ENCODE data around the gene FOXA3. TPM values are rescaled to one million over a fixed set of nuclear protein-coding genes. Genes with fewer than 3 reads are reported as not detected.

The FOXA3 gene
- total and polyA plus RNA-seq, 11 donors: 0.07 TPM; not detected in 10

DNA sequence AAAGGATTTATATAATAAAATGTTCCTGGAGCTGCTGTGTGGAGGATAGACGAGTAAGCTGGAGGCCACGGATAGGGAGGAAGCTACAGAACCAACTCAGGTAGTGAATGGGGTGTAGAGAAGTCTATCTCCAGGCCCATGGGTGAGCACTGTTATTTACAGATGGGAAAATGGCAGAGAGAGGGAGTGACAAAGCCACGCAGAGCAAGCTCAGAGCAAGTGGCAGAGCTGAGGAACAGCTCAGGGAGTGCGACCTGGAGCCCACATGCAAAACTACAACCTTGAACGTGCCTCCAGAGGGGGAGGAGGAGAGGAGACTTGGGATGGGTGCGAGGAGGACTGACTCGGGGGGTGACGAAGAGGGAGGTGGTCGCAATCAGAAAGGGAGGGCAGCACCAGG, 35.6 kb upstream of the FOXA3 start:
- no peaks in the 10 kb centered on the region for H3K27me3 ChIP-seq
- intact Hi-C loops (cut with DNase I): no loop called here
- ATAC-seq: no peak
- peaks cover 0 to 100% (median 98%) of the 10 kb centered on the region in 9 donors for H3K36me3 ChIP-seq
- H3K4me3 ChIP-seq: no peak overlapping the region
- H3K9me3 ChIP-seq: no peaks in the 10 kb centered on the region
- DNase-seq: no peak
- WGBS, 4 donors: 88 to 90% (median 89%) methylated on average over 9 of the region's 9 CpGs
- TF ChIP-seq, protein P1, sequence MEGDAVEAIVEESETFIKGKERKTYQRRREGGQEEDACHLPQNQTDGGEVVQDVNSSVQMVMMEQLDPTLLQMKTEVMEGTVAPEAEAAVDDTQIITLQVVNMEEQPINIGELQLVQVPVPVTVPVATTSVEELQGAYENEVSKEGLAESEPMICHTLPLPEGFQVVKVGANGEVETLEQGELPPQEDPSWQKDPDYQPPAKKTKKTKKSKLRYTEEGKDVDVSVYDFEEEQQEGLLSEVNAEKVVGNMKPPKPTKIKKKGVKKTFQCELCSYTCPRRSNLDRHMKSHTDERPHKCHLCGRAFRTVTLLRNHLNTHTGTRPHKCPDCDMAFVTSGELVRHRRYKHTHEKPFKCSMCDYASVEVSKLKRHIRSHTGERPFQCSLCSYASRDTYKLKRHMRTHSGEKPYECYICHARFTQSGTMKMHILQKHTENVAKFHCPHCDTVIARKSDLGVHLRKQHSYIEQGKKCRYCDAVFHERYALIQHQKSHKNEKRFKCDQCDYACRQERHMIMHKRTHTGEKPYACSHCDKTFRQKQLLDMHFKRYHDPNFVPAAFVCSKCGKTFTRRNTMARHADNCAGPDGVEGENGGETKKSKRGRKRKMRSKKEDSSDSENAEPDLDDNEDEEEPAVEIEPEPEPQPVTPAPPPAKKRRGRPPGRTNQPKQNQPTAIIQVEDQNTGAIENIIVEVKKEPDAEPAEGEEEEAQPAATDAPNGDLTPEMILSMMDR (IDR thresholded peaks at IDR 0.05): no peak
- TF ChIP-seq POLR2A (IDR thresholded peaks at IDR 0.05): no peak
- no peak overlapping the region for H3K27ac ChIP-seq
- peaks cover 0 to 8% (median 0%) of the 10 kb centered on the region in 12 donors for H3K4me1 ChIP-seq

DNA sequence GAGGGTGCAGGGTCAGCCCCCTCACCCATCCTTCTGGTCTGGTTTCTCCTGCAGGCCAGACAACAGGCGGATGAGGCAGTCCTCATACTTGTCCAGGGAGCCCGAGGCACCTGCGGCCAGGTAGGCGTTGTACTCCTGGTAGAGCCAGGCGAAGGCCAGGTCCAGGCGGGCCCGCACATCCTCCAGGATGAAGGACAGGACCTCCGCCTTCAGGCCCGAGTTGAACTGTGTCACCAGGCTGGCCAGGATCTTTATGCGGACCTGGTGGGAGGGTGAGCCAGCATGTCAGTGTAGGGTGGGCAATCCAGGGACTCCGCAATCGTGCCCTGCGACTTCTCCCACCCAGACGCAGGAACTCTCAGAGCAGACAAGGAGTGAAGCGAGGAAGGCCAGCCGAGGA, 35.2 kb upstream of the FOXA3 start:
- Histone ChIP-seq H3K36me3 (peaks cover 0 to 100% (median 99%) of the 10 kb centered on the region in 9 donors), H3K9me3 (no peaks in the 10 kb centered on the region), H3K4me1 (peaks cover 0 to 8% (median 0%) of the 10 kb centered on the region in 12 donors), H3K27ac (no peak overlapping the region), H3K27me3 (no peaks in the 10 kb centered on the region), H3K4me3 (no peak overlapping the region)
- DNase-seq: peak in 1 of 5 donors; percentile 40
- ATAC-seq: no peak
- intact Hi-C loops (cut with DNase I): no loop called here
- 94 to 97% (median 95%) methylated on average over 12 to 16 of the region's 16 CpGs for WGBS, 4 donors
- no peak for TF ChIP-seq POLR2A (IDR thresholded peaks at IDR 0.05)
- TF ChIP-seq, protein P1 (IDR thresholded peaks at IDR 0.05): no peak

DNA sequence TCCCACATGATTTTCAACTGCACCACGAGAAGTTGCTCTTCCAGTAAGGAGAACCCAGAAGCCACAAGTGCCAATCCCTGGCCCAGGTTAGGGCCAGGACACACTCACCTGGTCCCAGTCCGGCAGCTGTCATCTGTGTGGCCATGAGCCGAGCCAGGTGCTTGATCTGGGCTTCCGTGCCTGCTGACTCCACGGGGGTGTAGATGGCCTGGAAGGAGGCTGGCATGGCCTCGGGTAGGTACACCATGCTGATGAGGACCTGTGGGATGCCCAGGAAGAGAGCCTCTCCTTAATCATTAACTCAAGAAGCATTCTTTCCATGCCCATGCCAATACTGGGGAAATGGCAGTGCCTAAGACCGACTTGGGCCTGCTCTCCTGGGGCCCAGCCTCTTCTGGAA, 29.2 kb upstream of the FOXA3 start:
- Histone ChIP-seq H3K27me3 (no peaks in the 10 kb centered on the region), H3K9me3 (no peaks in the 10 kb centered on the region), H3K4me1 (no peaks in the 10 kb centered on the region), H3K27ac (no peak overlapping the region), H3K36me3 (peaks cover 0 to 100% (median 99%) of the 10 kb centered on the region in 9 donors), H3K4me3 (no peak overlapping the region)
- DNase-seq: peak in 1 of 5 donors; percentile 20
- intact Hi-C loops (cut with DNase I): no loop called here
- ATAC-seq: no peak
- TF ChIP-seq, protein P1 (IDR thresholded peaks at IDR 0.05): no peak
- no peak for TF ChIP-seq POLR2A (IDR thresholded peaks at IDR 0.05)
- WGBS, 4 donors: 89 to 95% (median 92%) methylated on average over 7 of the region's 7 CpGs

DNA sequence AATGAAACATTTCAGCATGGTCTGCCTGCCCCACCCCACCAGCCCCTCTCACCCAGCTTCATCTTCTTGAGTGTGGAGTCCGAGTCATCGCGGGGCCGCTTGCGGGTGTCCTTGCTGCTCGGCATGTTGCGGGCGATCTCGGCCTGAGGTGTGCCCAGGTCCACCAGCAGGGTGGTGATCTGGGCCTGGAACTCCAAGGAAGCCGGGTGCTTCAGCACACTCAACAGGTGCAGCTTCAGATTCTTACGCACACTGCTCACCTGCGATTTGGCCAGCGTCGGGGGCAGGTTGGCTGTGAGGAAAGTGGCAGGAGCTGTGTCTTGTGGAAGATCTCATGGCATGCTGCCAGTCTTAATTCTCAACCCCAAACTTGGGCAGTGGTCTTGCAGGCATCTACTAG, 21.9 kb upstream of the FOXA3 start:
- H3K27me3 ChIP-seq: no peaks in the 10 kb centered on the region
- 94 to 98% (median 97%) methylated on average over 13 to 14 of the region's 14 CpGs for WGBS, 4 donors
- H3K27ac ChIP-seq: no peak overlapping the region
- no peaks in the 10 kb centered on the region for H3K4me1 ChIP-seq
- no peak for ATAC-seq
- H3K36me3 ChIP-seq: peaks cover 3 to 100% (median 100%) of the 10 kb centered on the region in 9 donors
- TF ChIP-seq, protein P1 (IDR thresholded peaks at IDR 0.05): no peak
- no peak for TF ChIP-seq POLR2A (IDR thresholded peaks at IDR 0.05)
- no peaks in the 10 kb centered on the region for H3K9me3 ChIP-seq
- intact Hi-C loops (cut with DNase I): no loop called here
- H3K4me3 ChIP-seq: no peak overlapping the region
- DNase-seq: peak in 1 of 5 donors; percentile 37
